ENCODE measurements around the gene MXD3.
"Not testable (repeated sequence)": the region's sequence is repeated elsewhere in the genome, so short reads cannot be mapped to it uniquely, and the experiment has no call there.

The MXD3 gene

GRCh38 chr5:177311723-177312648 is at the start of gene MXD3:
Gene MXD3 (minus strand): TSS chr5:177311898. CDS start chr5:177311830, 68 bp downstream.
- peak; percentile 87 to 91 for DNase-seq (ENCODE audit: low read depth in 2 of 2)

GRCh38 chr5:177360740-177361139 is 49.0 kb upstream of the MXD3 start:
- not testable (repeated sequence) for DNase-seq (ENCODE audit: low read depth in 2 of 2)

- DNase-seq (ENCODE audit: low read depth in 2 of 2) = no peak
Measured at GRCh38 chr5:177359860-177360259, 48.2 kb upstream of the MXD3 start.

GRCh38 chr5:177359451-177359851 is 47.8 kb upstream of the MXD3 start:
- no peak for DNase-seq (ENCODE audit: low read depth in 2 of 2)

GRCh38 chr5:177358370-177358819 is 46.7 kb upstream of the MXD3 start:
- DNase-seq (ENCODE audit: low read depth in 2 of 2) = no peak

GRCh38 chr5:177357459-177358351 is 46.0 kb upstream of the MXD3 start, which contains the start of gene RGS14:
Gene RGS14 (plus strand): TSS chr5:177357924. CDS start chr5:177358025, 101 bp downstream.
- DNase-seq (ENCODE audit: low read depth in 2 of 2) = peak; percentile 42 to 51

GRCh38 chr5:177357146-177357458 is 45.4 kb upstream of the MXD3 start:
- no peak for DNase-seq (ENCODE audit: low read depth in 2 of 2)

GRCh38 chr5:177356746-177357145 is 45.0 kb upstream of the MXD3 start:
- no peak for DNase-seq (ENCODE audit: low read depth in 2 of 2)

- no peak for DNase-seq (ENCODE audit: low read depth in 2 of 2)
Measured at GRCh38 chr5:177355868-177356168, 44.1 kb upstream of the MXD3 start.

GRCh38 chr5:177355162-177355867 is 43.6 kb upstream of the MXD3 start:
- no peak for DNase-seq (ENCODE audit: low read depth in 2 of 2)

GRCh38 chr5:177354711-177355110 is 43.0 kb upstream of the MXD3 start:
- DNase-seq (ENCODE audit: low read depth in 2 of 2) = no peak

GRCh38 chr5:177354256-177354655 is 42.6 kb upstream of the MXD3 start:
- no peak for DNase-seq (ENCODE audit: low read depth in 2 of 2)

GRCh38 chr5:177353093-177353492 is 41.4 kb upstream of the MXD3 start:
- DNase-seq (ENCODE audit: low read depth in 2 of 2) = no peak

- peak; percentile 79 to 83 for DNase-seq (ENCODE audit: low read depth in 2 of 2)
Measured at GRCh38 chr5:177351392-177352329, 40.0 kb upstream of the MXD3 start, which contains the start of gene LMAN2. Gene LMAN2 (minus strand): TSS chr5:177351668. CDS start chr5:177351647, 21 bp downstream.

- no peak for DNase-seq (ENCODE audit: low read depth in 2 of 2)
Measured at GRCh38 chr5:177350776-177351391, 39.2 kb upstream of the MXD3 start.

- no peak for DNase-seq (ENCODE audit: low read depth in 2 of 2)
Measured at GRCh38 chr5:177349762-177350161, 38.1 kb upstream of the MXD3 start.

- DNase-seq (ENCODE audit: low read depth in 2 of 2) = no peak
Measured at GRCh38 chr5:177349362-177349647, 37.6 kb upstream of the MXD3 start.

- DNase-seq (ENCODE audit: low read depth in 2 of 2) = no peak
Measured at GRCh38 chr5:177347699-177348098, 36.0 kb upstream of the MXD3 start.

GRCh38 chr5:177346820-177347219 is 35.1 kb upstream of the MXD3 start:
- DNase-seq (ENCODE audit: low read depth in 2 of 2) = no peak

GRCh38 chr5:177344891-177345290 is 33.2 kb upstream of the MXD3 start:
- DNase-seq (ENCODE audit: low read depth in 2 of 2) = no peak

- no peak for DNase-seq (ENCODE audit: low read depth in 2 of 2)
Measured at GRCh38 chr5:177343777-177344176, 32.1 kb upstream of the MXD3 start.
